HG02970 (cell line): ENCODE results near the gene NCOA4.
"Not testable (repeated sequence)": the region's sequence is repeated elsewhere in the genome, so short reads cannot be mapped to it uniquely, and the experiment has no call there.

Experiments used
- ATAC-seq: cut with Tn5 transposase; IDR thresholded peaks from one replicate; pipeline ENCODE4 v1.9.1; 2021; ENCODE audit warnings: mild to moderate bottlenecking, moderate library complexity, moderate number of reproducible peaks; ENCODE audit not compliant: unreplicated experiment, low FRiP score

Gene NCOA4

GRCh38 chr10:46022978-46023702 lies 7.3 kb downstream of the NCOA4 start:
- peak; percentile 90 for ATAC-seq

GRCh38 chr10:46020344-46020657 lies 10.1 kb downstream of the NCOA4 start:
- ATAC-seq, result no peak

- ATAC-seq, result no peak
These were observed 10.7 kb downstream of the NCOA4 start for GRCh38 chr10:46019569-46020343.

GRCh38 chr10:46019177-46019528 lies 11.3 kb downstream of the NCOA4 start:
- no peak for ATAC-seq

GRCh38 chr10:46018453-46019176 lies 11.8 kb downstream of the NCOA4 start:
- ATAC-seq, result no peak

GRCh38 chr10:46017733-46018132 lies 12.7 kb downstream of the NCOA4 start:
- no peak for ATAC-seq

GRCh38 chr10:46016811-46017210 lies 13.6 kb downstream of the NCOA4 start:
- ATAC-seq, result no peak

GRCh38 chr10:46016190-46016589 lies 14.2 kb downstream of the NCOA4 start:
- no peak for ATAC-seq

- no peak for ATAC-seq
These were observed 15.6 kb downstream of the NCOA4 start for GRCh38 chr10:46014683-46015405.

GRCh38 chr10:46014206-46014605 lies 16.2 kb downstream of the NCOA4 start:
- no peak for ATAC-seq

- ATAC-seq, result no peak
These were observed 17.7 kb downstream of the NCOA4 start for GRCh38 chr10:46012746-46013145.

GRCh38 chr10:46006219-46006618 lies 24.2 kb downstream of the NCOA4 start:
- no peak for ATAC-seq

GRCh38 chr10:46005383-46005782 lies 25.0 kb downstream of the NCOA4 start:
- no peak for ATAC-seq

- ATAC-seq, result no peak
These were observed 25.5 kb downstream of the NCOA4 start for GRCh38 chr10:46004963-46005362.

GRCh38 chr10:46002916-46003693 lies 27.3 kb downstream of the NCOA4 start:
- no peak for ATAC-seq

- ATAC-seq, result not testable (repeated sequence)
These were observed 28.2 kb downstream of the NCOA4 start for GRCh38 chr10:46002189-46002687.

GRCh38 chr10:46001187-46001756 lies 29.2 kb downstream of the NCOA4 start:
- no peak for ATAC-seq

GRCh38 chr10:46000538-46000937 lies 29.9 kb downstream of the NCOA4 start:
- ATAC-seq, result no peak

GRCh38 chr10:45999955-46000354 lies 30.5 kb downstream of the NCOA4 start:
- not testable (repeated sequence) for ATAC-seq
